ENCODE results near the gene ZNF830. TPM values are rescaled to one million over a fixed set of nuclear protein-coding genes. Genes with fewer than 3 reads are reported as not detected.

ZNF830 gene
- total and polyA plus RNA-seq, 4 donors, result 3.6 to 6.9 (median 4.6) TPM

DNA sequence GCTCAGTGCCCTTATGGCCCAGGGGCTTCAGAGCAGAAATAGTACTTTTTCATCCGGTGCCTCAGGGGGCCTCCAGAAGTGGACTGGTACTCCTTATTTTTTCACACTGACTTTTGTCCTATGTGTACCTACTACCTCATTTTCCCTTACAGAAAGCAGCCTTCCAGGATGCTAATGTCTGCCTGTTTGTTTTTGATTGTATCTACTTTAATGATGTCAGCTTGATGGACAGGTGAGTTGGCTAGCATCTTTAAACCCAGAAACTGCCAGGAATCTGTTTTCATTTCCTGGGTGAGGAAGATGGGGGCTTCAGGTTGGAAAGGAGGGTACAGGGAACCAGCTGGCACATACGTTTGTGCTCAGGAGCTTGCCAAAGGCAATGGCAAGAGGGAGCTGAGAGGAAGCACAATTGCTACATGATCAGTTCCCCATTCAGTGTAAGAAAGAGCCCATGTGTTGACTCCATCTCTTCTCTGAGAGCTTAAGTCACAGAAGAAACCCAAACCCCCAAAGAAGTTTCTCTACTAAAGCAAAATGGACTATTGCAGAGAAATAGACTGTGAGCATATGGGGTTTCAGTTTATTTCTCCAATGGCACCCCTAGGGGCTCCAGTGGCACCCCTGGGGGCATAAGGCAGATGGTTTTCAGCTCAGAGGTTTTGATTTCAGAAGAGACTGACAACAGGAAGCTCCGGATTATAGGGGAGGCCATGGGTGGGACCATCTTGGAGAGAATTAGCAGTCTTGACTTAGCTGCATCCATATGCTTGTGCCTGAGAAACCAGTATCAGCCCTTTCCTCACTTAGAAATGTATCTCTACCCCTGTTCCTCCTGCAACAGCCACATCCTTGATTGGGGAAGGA lies 35.3 kb downstream of the ZNF830 start:
- Histone ChIP-seq H3K27ac (ENCODE audit: low read depth in 1 of 2, low read length in 2 of 2) (no peak overlapping the region), H3K9me3 (ENCODE audit: control insufficient read depth in 4 of 4, low read length in 3 of 4) (no peaks in the 10 kb centered on the region), H3K27me3 (ENCODE audit: control insufficient read depth in 4 of 4, insufficient read depth in 4 of 4, low read length in 3 of 4) (no peaks in the 10 kb centered on the region), H3K36me3 (ENCODE audit: control insufficient read depth in 4 of 4, insufficient read depth in 3 of 4, low read depth in 1 of 4, low read length in 3 of 4) (peaks cover 0 to 42% (median 30%) of the 10 kb centered on the region in 4 donors), H3K4me1 (ENCODE audit: control insufficient read depth in 4 of 4, insufficient read depth in 4 of 4, low read length in 3 of 4) (no peaks in the 10 kb centered on the region), H3K4me3 (ENCODE audit: low read depth in 1 of 3, low read length in 3 of 3) (no peak overlapping the region), H3K9ac (ENCODE audit: low read depth in 1 of 2, low read length in 2 of 2) (no peak overlapping the region)
- TF ChIP-seq, protein P1, sequence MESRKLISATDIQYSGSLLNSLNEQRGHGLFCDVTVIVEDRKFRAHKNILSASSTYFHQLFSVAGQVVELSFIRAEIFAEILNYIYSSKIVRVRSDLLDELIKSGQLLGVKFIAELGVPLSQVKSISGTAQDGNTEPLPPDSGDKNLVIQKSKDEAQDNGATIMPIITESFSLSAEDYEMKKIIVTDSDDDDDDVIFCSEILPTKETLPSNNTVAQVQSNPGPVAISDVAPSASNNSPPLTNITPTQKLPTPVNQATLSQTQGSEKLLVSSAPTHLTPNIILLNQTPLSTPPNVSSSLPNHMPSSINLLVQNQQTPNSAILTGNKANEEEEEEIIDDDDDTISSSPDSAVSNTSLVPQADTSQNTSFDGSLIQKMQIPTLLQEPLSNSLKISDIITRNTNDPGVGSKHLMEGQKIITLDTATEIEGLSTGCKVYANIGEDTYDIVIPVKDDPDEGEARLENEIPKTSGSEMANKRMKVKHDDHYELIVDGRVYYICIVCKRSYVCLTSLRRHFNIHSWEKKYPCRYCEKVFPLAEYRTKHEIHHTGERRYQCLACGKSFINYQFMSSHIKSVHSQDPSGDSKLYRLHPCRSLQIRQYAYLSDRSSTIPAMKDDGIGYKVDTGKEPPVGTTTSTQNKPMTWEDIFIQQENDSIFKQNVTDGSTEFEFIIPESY (IDR thresholded peaks at IDR 0.05), result no peak
- TF ChIP-seq NR2F2 (IDR thresholded peaks at IDR 0.05), result no peak
- TF ChIP-seq YY1 (IDR thresholded peaks at IDR 0.05), result no peak
- no peak for TF ChIP-seq ATF3 (IDR thresholded peaks at IDR 0.05)
- no peak for TF ChIP-seq EGR1 (IDR thresholded peaks at IDR 0.05; ENCODE audit: low read depth in 2 of 2)
- no peak for TF ChIP-seq GABPA (IDR thresholded peaks at IDR 0.05 in 1 of 2, conservative IDR thresholded peaks at IDR 0.05 in 1 of 2)
- no peak for TF ChIP-seq FOXA2 (IDR thresholded peaks at IDR 0.05)
- TF ChIP-seq RXRA (IDR thresholded peaks at IDR 0.05), result no peak
- TF ChIP-seq RAD21 (IDR thresholded peaks at IDR 0.05), result no peak
- no peak for TF ChIP-seq HNF4A (conservative IDR thresholded peaks at IDR 0.05)
- TF ChIP-seq, protein P2, sequence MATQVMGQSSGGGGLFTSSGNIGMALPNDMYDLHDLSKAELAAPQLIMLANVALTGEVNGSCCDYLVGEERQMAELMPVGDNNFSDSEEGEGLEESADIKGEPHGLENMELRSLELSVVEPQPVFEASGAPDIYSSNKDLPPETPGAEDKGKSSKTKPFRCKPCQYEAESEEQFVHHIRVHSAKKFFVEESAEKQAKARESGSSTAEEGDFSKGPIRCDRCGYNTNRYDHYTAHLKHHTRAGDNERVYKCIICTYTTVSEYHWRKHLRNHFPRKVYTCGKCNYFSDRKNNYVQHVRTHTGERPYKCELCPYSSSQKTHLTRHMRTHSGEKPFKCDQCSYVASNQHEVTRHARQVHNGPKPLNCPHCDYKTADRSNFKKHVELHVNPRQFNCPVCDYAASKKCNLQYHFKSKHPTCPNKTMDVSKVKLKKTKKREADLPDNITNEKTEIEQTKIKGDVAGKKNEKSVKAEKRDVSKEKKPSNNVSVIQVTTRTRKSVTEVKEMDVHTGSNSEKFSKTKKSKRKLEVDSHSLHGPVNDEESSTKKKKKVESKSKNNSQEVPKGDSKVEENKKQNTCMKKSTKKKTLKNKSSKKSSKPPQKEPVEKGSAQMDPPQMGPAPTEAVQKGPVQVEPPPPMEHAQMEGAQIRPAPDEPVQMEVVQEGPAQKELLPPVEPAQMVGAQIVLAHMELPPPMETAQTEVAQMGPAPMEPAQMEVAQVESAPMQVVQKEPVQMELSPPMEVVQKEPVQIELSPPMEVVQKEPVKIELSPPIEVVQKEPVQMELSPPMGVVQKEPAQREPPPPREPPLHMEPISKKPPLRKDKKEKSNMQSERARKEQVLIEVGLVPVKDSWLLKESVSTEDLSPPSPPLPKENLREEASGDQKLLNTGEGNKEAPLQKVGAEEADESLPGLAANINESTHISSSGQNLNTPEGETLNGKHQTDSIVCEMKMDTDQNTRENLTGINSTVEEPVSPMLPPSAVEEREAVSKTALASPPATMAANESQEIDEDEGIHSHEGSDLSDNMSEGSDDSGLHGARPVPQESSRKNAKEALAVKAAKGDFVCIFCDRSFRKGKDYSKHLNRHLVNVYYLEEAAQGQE (IDR thresholded peaks at IDR 0.05), result no peak
- no peak for TF ChIP-seq TAF1 (conservative IDR thresholded peaks at IDR 0.05)
- TF ChIP-seq FOXA1 (IDR thresholded peaks at IDR 0.05), result no peak
- TF ChIP-seq, protein P3, sequence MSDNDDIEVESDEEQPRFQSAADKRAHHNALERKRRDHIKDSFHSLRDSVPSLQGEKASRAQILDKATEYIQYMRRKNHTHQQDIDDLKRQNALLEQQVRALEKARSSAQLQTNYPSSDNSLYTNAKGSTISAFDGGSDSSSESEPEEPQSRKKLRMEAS (IDR thresholded peaks at IDR 0.05), result no peak
- TF ChIP-seq JUND (IDR thresholded peaks at IDR 0.05), result no peak
- no peak for TF ChIP-seq HNF4G (IDR thresholded peaks at IDR 0.05)
- WGBS, result 84% methylated on average over 3 of the region's 3 CpGs
- DNase-seq (ENCODE audit: low spot score), result no peak

DNA sequence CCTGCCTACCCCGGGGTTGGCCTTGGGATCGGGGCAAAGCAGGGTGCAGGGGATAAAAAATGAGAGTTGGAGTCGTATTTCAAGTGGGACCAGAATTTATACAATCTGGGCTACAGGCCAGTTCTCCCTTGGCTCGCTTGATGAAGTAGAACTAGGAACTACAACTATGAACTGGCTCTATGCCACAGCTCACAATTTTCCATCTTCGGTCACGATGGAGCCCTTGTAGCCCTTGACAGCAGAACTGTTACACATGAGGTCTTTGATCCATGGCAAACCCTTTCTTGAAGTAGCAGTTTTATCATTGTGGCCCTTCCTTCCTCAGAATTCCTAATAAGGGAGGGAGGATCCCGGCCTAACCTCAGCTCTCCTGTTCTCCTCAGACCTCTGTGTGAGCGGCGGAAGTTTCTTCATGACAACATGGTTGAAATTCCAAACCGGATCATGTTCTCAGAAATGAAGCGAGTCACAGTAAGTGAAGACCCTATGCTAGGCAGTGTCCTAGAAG lies 36.1 kb downstream of the ZNF830 start:
- DNase-seq (ENCODE audit: low spot score), result no peak
- TF ChIP-seq HNF4G (IDR thresholded peaks at IDR 0.05) (no peak), RAD21 (IDR thresholded peaks at IDR 0.05) (no peak), RXRA (IDR thresholded peaks at IDR 0.05) (peak in 1 of 2 donors; percentile 21), EGR1 (IDR thresholded peaks at IDR 0.05; ENCODE audit: low read depth in 2 of 2) (no peak), NR2F2 (IDR thresholded peaks at IDR 0.05) (peak; percentile 47), HNF4A (conservative IDR thresholded peaks at IDR 0.05) (no peak), FOXA2 (IDR thresholded peaks at IDR 0.05) (no peak)
- TF ChIP-seq, protein P2 (IDR thresholded peaks at IDR 0.05), result no peak
- Histone ChIP-seq H3K4me1 (ENCODE audit: control insufficient read depth in 4 of 4, insufficient read depth in 4 of 4, low read length in 3 of 4) (no peaks in the 10 kb centered on the region), H3K27ac (ENCODE audit: low read depth in 1 of 2, low read length in 2 of 2) (no peak overlapping the region), H3K9ac (ENCODE audit: low read depth in 1 of 2, low read length in 2 of 2) (no peak overlapping the region), H3K9me3 (ENCODE audit: control insufficient read depth in 4 of 4, low read length in 3 of 4) (no peaks in the 10 kb centered on the region), H3K4me3 (ENCODE audit: low read depth in 1 of 3, low read length in 3 of 3) (no peak overlapping the region), H3K36me3 (ENCODE audit: control insufficient read depth in 4 of 4, insufficient read depth in 3 of 4, low read depth in 1 of 4, low read length in 3 of 4) (peaks cover 0 to 37% (median 22%) of the 10 kb centered on the region in 4 donors), H3K27me3 (ENCODE audit: control insufficient read depth in 4 of 4, insufficient read depth in 4 of 4, low read length in 3 of 4) (no peaks in the 10 kb centered on the region)
- 73% methylated on average over 11 of the region's 11 CpGs for WGBS
